Heart left ventricle (tissue), 16 donors: ENCODE results near the gene OXNAD1. TPM values are rescaled to one million over a fixed set of nuclear protein-coding genes. Genes with fewer than 3 reads are reported as not detected.

Experiments
- ATAC-seq, 4 donors: fragments of 200-7000 bp; cut with Tn5 transposase; one replicate each; pipeline ENCODE4 v1.9.1; 2020 to 2022; ENCODE audit warnings: moderate library complexity in 4 of 4, mild to moderate bottlenecking in 3 of 4, moderate number of reproducible peaks in 1 of 4
- DNase-seq, 5 donors: peaks; one replicate each; pipeline ENCODE4 v3.0.0-alpha.2; 2020
- H3K27ac ChIP-seq, 12 donors: fragments of 200-600 bp; sonication (generic) in 4 of 12; one replicate each; pipeline versions ENCODE4 v1.5.0 to v1.8.0; 2016 to 2022; ENCODE audit warnings: mild to moderate bottlenecking in 2 of 12
- H3K27me3 ChIP-seq, 9 donors: fragments of 200-600 bp; sonication (generic) in 2 of 9; one replicate each; pipeline versions ENCODE4 v1.5.1 to v1.8.0; 2016 to 2022; ENCODE audit warnings: mild to moderate bottlenecking in 3 of 9
- H3K36me3 ChIP-seq, 9 donors: fragments of 200-600 bp; sonication (generic) in 2 of 9; one replicate each; pipeline versions ENCODE4 v1.5.0 to v1.8.0; 2018 to 2022; ENCODE audit warnings: mild to moderate bottlenecking in 2 of 9
- H3K4me1 ChIP-seq, 12 donors: fragments of 200-600 bp; sonication (generic) in 4 of 12; one replicate each; pipeline versions ENCODE4 v1.5.0 to v1.8.0; 2016 to 2022; ENCODE audit warnings: mild to moderate bottlenecking in 3 of 12
- H3K4me3 ChIP-seq, 12 donors: fragments of 200-600 bp; sonication (generic) in 4 of 12; one replicate each; pipeline versions ENCODE4 v1.5.0 to v1.8.0; 2017 to 2022; ENCODE audit warnings: mild to moderate bottlenecking in 9 of 12, moderate library complexity in 4 of 12
- H3K9me3 ChIP-seq, 12 donors: fragments of 200-600 bp; sonication (generic) in 4 of 12; one replicate each; pipeline versions ENCODE4 v1.5.0 to v1.8.0; 2016 to 2022; ENCODE audit warnings: mild to moderate bottlenecking in 1 of 12
- POLR2A ChIP-seq, 2 donors: fragments of 450-650 bp; IDR thresholded peaks; one replicate each; pipeline ENCODE4 v1.6.1; 2017; ENCODE audit warnings: antibody characterized with exemption in 2 of 2, mild to moderate bottlenecking in 2 of 2, moderate library complexity in 2 of 2
- whole genome bisulfite sequencing, 4 donors: extraction: QIAGEN DNeasy Blood & Tissue Kit in 2 of 4; methylation state at CpG; one replicate each; pipeline versions ENCODE4 v1.1.5 to v1.1.7; 2013 to 2018; 5-methylcytosine and 5-hydroxymethylcytosine counted together
- intact Hi-C, 10 donors: fragments of 100-400 bp; cut with DNase I; formaldehyde crosslinking; loops; one replicate each; pipeline versions ENCODE4 v1.11.1 to v1.14.2; 2022
- polyA plus RNA-seq, 2 donors: library from polyadenylated mRNA; stranded (reverse); fragments of 200-250 nt; gene quantifications; one replicate each; pipeline ENCODE4 v1.2.3, GENCODE V29; 2013
- total RNA-seq, 9 donors: library from RNA; depleted of rRNA in 2 of 9; stranded (reverse); fragments of >200 nt in 2 of 9; fragmentation: NEBNext Ultra II Directional in 3 of 9; extraction: Animal tissue kit (Norgen Biotek cat#: 25700) in 3 of 9; gene quantifications; one replicate each; pipeline versions ENCODE4 v1.1.0 to v1.2.4, GENCODE V29; 2016 to 2023
- TF ChIP-seq, protein P1 (sequence below), 12 donors: fragments of 200-600 bp; sonication (generic) in 4 of 12; IDR thresholded peaks; one replicate each; pipeline versions ENCODE4 v1.5.0 to v1.8.0; 2018 to 2022; ENCODE audit warnings: antibody characterized with exemption in 12 of 12, mild to moderate bottlenecking in 5 of 12
- donor health status: ischemic (EF 13 %, LVEDD 7.1; RV severe dilation, severe dysfunction).
- donor health status: healthy with polysubstance abuse.
- donor health status: DM: no; HTN: yes; CAD: no.
- donor health status: DM: no; HTN: no; CAD: no.
- donor health status: ischemic (EF 25% LVEDD 6.9; RV normal size, moderate dysfunction).
- donor health status: ischemic (EF 25% LVEDD 5.7; RV mildly dilated, moderate dysfunction).
- donor health status: healthy.
- donor health status: DM: yes; HTN: yes; CAD: no.
- donor health status: ischemic (EF 35%, LVEDD 5.7; RV mildly dilated, moderate dysfunction).
- donor health status: nonischemic (EF 11% LVEDD 7.7; RV severe dilation, severe dysfunction).
- donor health status: DM: yes; HTN: yes; CAD: no.
- donor health status: PGD.
- donor health status: ischemic (EF 29% LVEDD 5.4; RV normal size, mild dysfunction).
- donor health status: nonischemic (EF 23%, LVEDD 6.1; RV moderate dilation, normal function).

The OXNAD1 gene
- total and polyA plus RNA-seq, 11 donors = 7.3 to 26.9 (median 18.1) TPM

DNA sequence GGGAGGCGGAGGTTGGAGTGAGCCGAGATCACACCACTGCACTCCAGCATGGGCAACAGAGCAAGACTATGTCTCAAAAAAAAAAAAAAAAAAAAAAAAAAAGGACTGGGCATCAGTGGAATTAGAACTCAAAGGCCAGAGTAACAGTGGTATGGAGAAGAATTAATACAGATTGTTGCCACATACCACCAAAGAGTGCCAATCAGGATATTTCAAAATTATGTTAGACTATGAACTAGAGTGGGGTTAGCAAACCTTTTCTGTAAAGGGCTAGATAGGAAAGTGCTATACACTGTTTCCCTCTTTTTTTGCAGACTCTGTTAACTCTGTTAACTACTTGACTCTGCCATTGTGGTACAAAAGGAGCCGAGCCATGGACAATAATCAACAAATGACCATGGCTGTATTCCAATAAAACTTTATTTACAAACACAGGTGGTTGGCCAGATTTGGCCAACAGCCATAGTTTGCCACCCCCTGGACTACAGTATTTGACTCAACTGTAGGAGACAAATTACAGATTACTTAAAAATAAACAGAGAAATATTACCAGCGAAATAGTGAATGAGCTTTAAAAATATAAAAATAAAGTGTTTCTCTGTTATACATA lies 28.9 kb upstream of the OXNAD1 start:
- Histone ChIP-seq H3K27me3 (no peaks in the 10 kb centered on the region), H3K27ac (no peak overlapping the region), H3K9me3 (no peaks in the 10 kb centered on the region), H3K4me3 (no peak overlapping the region), H3K4me1 (peaks cover 0 to 39% (median 12%) of the 10 kb centered on the region in 12 donors), H3K36me3 (no peaks in the 10 kb centered on the region)
- 91 to 95% (median 92%) methylated on average over 4 of the region's 4 CpGs for WGBS, 4 donors
- ATAC-seq (no peak), DNase-seq (no peak)
- TF ChIP-seq POLR2A (IDR thresholded peaks at IDR 0.05) = no peak
- TF ChIP-seq, protein P1, sequence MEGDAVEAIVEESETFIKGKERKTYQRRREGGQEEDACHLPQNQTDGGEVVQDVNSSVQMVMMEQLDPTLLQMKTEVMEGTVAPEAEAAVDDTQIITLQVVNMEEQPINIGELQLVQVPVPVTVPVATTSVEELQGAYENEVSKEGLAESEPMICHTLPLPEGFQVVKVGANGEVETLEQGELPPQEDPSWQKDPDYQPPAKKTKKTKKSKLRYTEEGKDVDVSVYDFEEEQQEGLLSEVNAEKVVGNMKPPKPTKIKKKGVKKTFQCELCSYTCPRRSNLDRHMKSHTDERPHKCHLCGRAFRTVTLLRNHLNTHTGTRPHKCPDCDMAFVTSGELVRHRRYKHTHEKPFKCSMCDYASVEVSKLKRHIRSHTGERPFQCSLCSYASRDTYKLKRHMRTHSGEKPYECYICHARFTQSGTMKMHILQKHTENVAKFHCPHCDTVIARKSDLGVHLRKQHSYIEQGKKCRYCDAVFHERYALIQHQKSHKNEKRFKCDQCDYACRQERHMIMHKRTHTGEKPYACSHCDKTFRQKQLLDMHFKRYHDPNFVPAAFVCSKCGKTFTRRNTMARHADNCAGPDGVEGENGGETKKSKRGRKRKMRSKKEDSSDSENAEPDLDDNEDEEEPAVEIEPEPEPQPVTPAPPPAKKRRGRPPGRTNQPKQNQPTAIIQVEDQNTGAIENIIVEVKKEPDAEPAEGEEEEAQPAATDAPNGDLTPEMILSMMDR (IDR thresholded peaks at IDR 0.05) = no peak
- intact Hi-C loops = no loop called here

- ATAC-seq (peak in 3 of 4 donors; percentile 50 to 79 (median 79)), DNase-seq (no peak)
- peak overlapping the region in 3 of 12 donors; percentile 17 to 45 (median 38) for H3K27ac ChIP-seq
- no peak overlapping the region for H3K4me3 ChIP-seq
- intact Hi-C loops = no loop called here
- 30 to 42% (median 40%) methylated on average over 3 of the region's 3 CpGs for WGBS, 4 donors
- H3K36me3 ChIP-seq = no peaks in the 10 kb centered on the region
- peaks cover 0 to 42% (median 12%) of the 10 kb centered on the region in 12 donors for H3K4me1 ChIP-seq
- H3K27me3 ChIP-seq = no peaks in the 10 kb centered on the region
- TF ChIP-seq, protein P1 (IDR thresholded peaks at IDR 0.05) = no peak
- TF ChIP-seq POLR2A (IDR thresholded peaks at IDR 0.05) = no peak
- no peaks in the 10 kb centered on the region for H3K9me3 ChIP-seq
Observed at GRCh38 chr3:16236856-16237393, 28.1 kb upstream of the OXNAD1 start.

DNA sequence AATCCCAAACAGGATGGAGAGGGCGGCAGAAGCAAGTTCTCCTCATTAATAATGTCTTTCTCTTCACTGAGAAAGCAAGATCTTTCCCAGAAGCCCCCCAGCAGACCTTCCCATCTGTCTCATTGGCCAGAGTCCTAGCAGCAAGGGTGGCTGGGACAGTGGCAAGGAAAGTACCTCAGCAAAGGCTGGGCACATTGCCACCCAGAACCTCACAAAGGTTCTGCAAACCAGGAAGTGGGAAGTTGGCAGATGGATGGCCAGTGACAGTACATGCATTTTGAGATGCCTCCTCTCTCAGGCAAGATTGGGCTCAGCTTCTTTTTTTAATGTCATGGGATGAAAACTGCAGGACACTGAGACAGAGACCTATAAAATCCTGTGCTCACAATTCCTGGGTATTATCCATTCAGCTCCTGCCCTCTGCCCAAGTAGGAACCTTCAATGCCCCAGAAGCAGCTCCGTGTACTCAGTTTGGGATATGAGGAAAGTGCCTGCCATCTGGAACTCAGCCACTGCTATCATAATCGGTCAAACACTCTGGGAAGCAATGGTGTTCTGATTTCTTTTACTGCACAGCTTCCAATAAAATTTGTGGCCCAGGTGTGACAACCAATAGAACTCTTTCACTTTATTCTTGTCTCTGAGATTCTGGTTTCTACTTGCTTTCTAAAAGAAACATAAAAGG lies 25.8 kb upstream of the OXNAD1 start:
- WGBS, 4 donors = 46 to 60% (median 51%) methylated on average over 3 of the region's 3 CpGs
- no peaks in the 10 kb centered on the region for H3K36me3 ChIP-seq
- no peaks in the 10 kb centered on the region for H3K9me3 ChIP-seq
- no peak overlapping the region for H3K4me3 ChIP-seq
- DNase-seq (no peak), ATAC-seq (no peak)
- intact Hi-C loops = no loop called here
- TF ChIP-seq POLR2A (IDR thresholded peaks at IDR 0.05) = no peak
- TF ChIP-seq, protein P1 (IDR thresholded peaks at IDR 0.05) = no peak
- H3K27me3 ChIP-seq = no peaks in the 10 kb centered on the region
- H3K4me1 ChIP-seq = peaks cover 0 to 39% (median 15%) of the 10 kb centered on the region in 12 donors
- peak overlapping the region in 2 of 12 donors; percentile 17 to 22 for H3K27ac ChIP-seq

DNA sequence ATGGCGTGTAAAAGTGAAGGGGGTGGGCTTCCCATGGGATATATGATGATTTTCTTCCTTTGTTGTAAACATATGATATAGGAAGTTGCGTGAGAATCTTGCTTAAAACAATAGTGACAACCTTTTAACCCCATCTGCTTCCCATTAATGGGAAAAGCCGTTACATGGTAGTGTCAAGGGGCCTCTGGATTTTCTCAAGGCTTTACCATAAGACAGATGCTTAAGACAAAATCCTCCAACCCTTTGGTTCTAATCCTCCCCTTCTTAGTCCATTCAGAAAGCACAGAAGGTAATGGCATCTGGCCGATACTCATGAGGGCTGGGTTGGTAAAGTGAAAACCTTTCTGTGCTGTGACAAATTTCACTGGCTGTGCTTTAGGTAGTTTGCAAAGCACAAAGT lies 25.2 kb upstream of the OXNAD1 start:
- H3K9me3 ChIP-seq = no peaks in the 10 kb centered on the region
- H3K27ac ChIP-seq = peak overlapping the region in 2 of 12 donors; percentile 17 to 22
- ATAC-seq (no peak), DNase-seq (no peak)
- TF ChIP-seq POLR2A (IDR thresholded peaks at IDR 0.05) = no peak
- TF ChIP-seq, protein P1 (IDR thresholded peaks at IDR 0.05) = no peak
- H3K4me3 ChIP-seq = no peak overlapping the region
- intact Hi-C loops = loop anchor here in 5 of 10 donors (10.0 kb wide), 2 partner anchors 605 to 615 kb away; no protein-coding TSS in a partner anchor
- peaks cover 0 to 44% (median 19%) of the 10 kb centered on the region in 12 donors for H3K4me1 ChIP-seq
- H3K27me3 ChIP-seq = no peaks in the 10 kb centered on the region
- WGBS, 4 donors = 69 to 87% (median 79%) methylated on average over 4 of the region's 4 CpGs
- H3K36me3 ChIP-seq = no peaks in the 10 kb centered on the region
